ENCODE measurements around the gene BORCS8. TPM values are rescaled to one million over a fixed set of nuclear protein-coding genes. Genes with fewer than 3 reads are reported as not detected.

The BORCS8 gene
- total and polyA plus RNA-seq, 7 experiments from 2014 or later: 21.9 to 48.2 (median 28.1) TPM

GRCh38 chr19:19204181-19204580 is 12.2 kb upstream of the BORCS8 start:
- intact Hi-C loops (cut with micrococcal nuclease): loop anchor here in 1 of 2 donors (5.0 kb wide), 2 partner anchors 693 to 1667 kb away; no protein-coding TSS in a partner anchor
- Mint-ChIP-seq H3K4me1 (peaks cover 22 to 36% (median 30%) of the 10 kb centered on the region in 7 donors), H3K36me3 (peaks cover 0 to 13% (median 0%) of the 10 kb centered on the region in 5 donors), H3K9me3 (peaks cover 0 to 12% (median 0%) of the 10 kb centered on the region in 11 donors), H3K4me3 (peak overlapping the region; percentile 60 to 94 (median 92)), H3K27ac (peak overlapping the region in 4 of 9 donors; percentile 13 to 96 (median 80)), H3K27me3 (peaks cover 0 to 12% (median 0%) of the 10 kb centered on the region in 5 donors)
- ATAC-seq (no peak), DNase-seq (no peak)
- H3K36me3 ChIP-seq (ENCODE audit: control insufficient read depth in 2 of 3, insufficient read depth in 3 of 3, low read length in 3 of 3): peaks cover 0 to 15% (median 0%) of the 10 kb centered on the region in 3 experiments
- H3K4me1 ChIP-seq (ENCODE audit: control insufficient read depth in 2 of 2, insufficient read depth in 2 of 2, low read length in 2 of 2): peaks cover 23% of the 10 kb centered on the region in 2 donors
- H3K27me3 ChIP-seq (ENCODE audit: control insufficient read depth in 2 of 2, insufficient read depth in 2 of 2, low read length in 2 of 2): no peaks in the 10 kb centered on the region
- ChIA-PET CTCF (no interaction called here), POLR2A (interaction anchor here (4.3 kb wide), 1 partner anchor 13 kb away, joined by 58 read pairs; the partner anchor contains the start of genes BORCS8 and RFXANK)
- H3K4me3 ChIP-seq (ENCODE audit: low read length): no peak overlapping the region
- no peaks in the 10 kb centered on the region for H3K9me3 ChIP-seq (ENCODE audit: control insufficient read depth in 2 of 3, low read length in 3 of 3)
- H3K27ac ChIP-seq (ENCODE audit: low read depth, low read length): no peak overlapping the region

- H3K27me3 Mint-ChIP-seq: peaks cover 0 to 12% (median 0%) of the 10 kb centered on the region in 5 donors
- H3K4me1 Mint-ChIP-seq: peaks cover 22 to 36% (median 30%) of the 10 kb centered on the region in 7 donors
- POLR2A ChIA-PET: interaction anchor here (0.6 to 4.3 kb wide), 4 partner anchors 12 to 612 kb away, joined by 3 to 58 read pairs (median 4); partner anchors contain the start of genes BORCS8, COPE, DDX49 and RFXANK
- CTCF ChIA-PET: interaction anchor here (0.6 kb wide), 1 partner anchor 18 kb away, joined by 3 read pairs; no protein-coding TSS in a partner anchor
- peak within 1 kb of the TSS; percentile 90 to 94 (median 92) for H3K4me3 Mint-ChIP-seq
- Histone ChIP-seq H3K9me3 (ENCODE audit: control insufficient read depth in 2 of 3, low read length in 3 of 3) (no peaks in the 10 kb centered on the region), H3K4me3 (ENCODE audit: low read length) (peak within 1 kb of the TSS; percentile 95), H3K36me3 (ENCODE audit: control insufficient read depth in 2 of 3, insufficient read depth in 3 of 3, low read length in 3 of 3) (peaks cover 0 to 25% (median 0%) of the 10 kb centered on the region in 3 experiments), H3K4me1 (ENCODE audit: control insufficient read depth in 2 of 2, insufficient read depth in 2 of 2, low read length in 2 of 2) (peaks cover 23% of the 10 kb centered on the region in 2 donors), H3K27ac (ENCODE audit: low read depth, low read length) (peak within 1 kb of the TSS; percentile 89), H3K27me3 (ENCODE audit: control insufficient read depth in 2 of 2, insufficient read depth in 2 of 2, low read length in 2 of 2) (no peaks in the 10 kb centered on the region)
- intact Hi-C loops (cut with micrococcal nuclease): loop anchor here (1.0 to 5.0 kb wide), 7 partner anchors 11 to 1666 kb away; partner anchors contain the start of genes BORCS8 (in 2 of the 2), MAU2 (in 2 of the 2), RFXANK (in 2 of the 2) and SUGP1 (in 2 of the 2)
- DNase-seq (peak; percentile 80 to 94 (median 89)), ATAC-seq (peak; percentile 95)
- H3K27ac Mint-ChIP-seq: peak within 1 kb of the TSS; percentile 88 to 96 (median 93)
- peaks cover 0 to 15% (median 3%) of the 10 kb centered on the region in 5 donors for H3K36me3 Mint-ChIP-seq
- peaks cover 0 to 12% (median 0%) of the 10 kb centered on the region in 11 donors for H3K9me3 Mint-ChIP-seq
Observed at GRCh38 chr19:19203012-19203856, 11.3 kb upstream of the BORCS8 start, which contains the start of gene NR2C2AP. Gene NR2C2AP, minus strand, starts transcription at chr19:19203414. Its CDS starts 354 bp downstream, at chr19:19203060.

DNA sequence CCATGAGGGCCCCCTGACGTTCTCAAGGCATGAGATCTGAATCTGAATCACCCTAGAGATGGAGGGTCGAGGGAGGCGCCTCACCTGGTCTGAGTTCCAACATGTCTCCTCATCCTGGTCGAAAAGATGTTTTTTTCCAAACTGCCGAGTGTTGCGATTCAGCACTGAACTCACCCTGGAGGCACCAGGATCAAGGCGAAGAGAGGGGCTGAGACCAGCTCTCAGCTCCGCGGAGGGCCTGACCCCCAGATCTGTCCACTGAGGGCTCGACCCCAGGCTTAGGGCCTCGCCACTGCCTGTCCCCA is 10.7 kb upstream of the BORCS8 start:
- ChIA-PET CTCF (interaction anchor here (0.6 kb wide), 1 partner anchor 19 kb away, joined by 3 read pairs; no protein-coding TSS in a partner anchor), POLR2A (interaction anchor here (1.0 to 4.3 kb wide), 2 partner anchors 11 to 283 kb away, joined by 3 to 58 read pairs; partner anchors contain the start of genes BORCS8, COPE, DDX49 and RFXANK)
- H3K27ac ChIP-seq (ENCODE audit: low read depth, low read length): peak overlapping the region; percentile 89
- H3K27ac Mint-ChIP-seq: peak overlapping the region; percentile 88 to 96 (median 93)
- intact Hi-C loops (cut with micrococcal nuclease): loop anchor here (1.0 to 5.0 kb wide), 7 partner anchors 10 to 1665 kb away; partner anchors contain the start of genes BORCS8 (in 2 of the 2), MAU2 (in 2 of the 2), RFXANK (in 2 of the 2) and SUGP1 (in 2 of the 2)
- peak overlapping the region; percentile 95 for H3K4me3 ChIP-seq (ENCODE audit: low read length)
- H3K27me3 ChIP-seq (ENCODE audit: control insufficient read depth in 2 of 2, insufficient read depth in 2 of 2, low read length in 2 of 2): no peaks in the 10 kb centered on the region
- peaks cover 20 to 32% (median 27%) of the 10 kb centered on the region in 7 donors for H3K4me1 Mint-ChIP-seq
- peak overlapping the region; percentile 90 to 94 (median 92) for H3K4me3 Mint-ChIP-seq
- H3K36me3 Mint-ChIP-seq: peaks cover 0 to 13% (median 6%) of the 10 kb centered on the region in 5 donors
- peaks cover 0 to 10% (median 0%) of the 10 kb centered on the region in 11 donors for H3K9me3 Mint-ChIP-seq
- no peaks in the 10 kb centered on the region for H3K9me3 ChIP-seq (ENCODE audit: control insufficient read depth in 2 of 3, low read length in 3 of 3)
- peaks cover 0 to 30% (median 0%) of the 10 kb centered on the region in 3 experiments for H3K36me3 ChIP-seq (ENCODE audit: control insufficient read depth in 2 of 3, insufficient read depth in 3 of 3, low read length in 3 of 3)
- peaks cover 19 to 21% of the 10 kb centered on the region in 2 donors for H3K4me1 ChIP-seq (ENCODE audit: control insufficient read depth in 2 of 2, insufficient read depth in 2 of 2, low read length in 2 of 2)
- DNase-seq (peak in 1 of 9 donors; percentile 11), ATAC-seq (no peak)
- peaks cover 0 to 10% (median 0%) of the 10 kb centered on the region in 5 donors for H3K27me3 Mint-ChIP-seq

GRCh38 chr19:19201697-19202630 is 10.0 kb upstream of the BORCS8 start:
- peaks cover 0 to 3% (median 0%) of the 10 kb centered on the region in 5 donors for H3K27me3 Mint-ChIP-seq
- H3K27ac Mint-ChIP-seq: peak overlapping the region; percentile 88 to 96 (median 93)
- Histone ChIP-seq H3K9me3 (ENCODE audit: control insufficient read depth in 2 of 3, low read length in 3 of 3) (no peaks in the 10 kb centered on the region), H3K4me3 (ENCODE audit: low read length) (peak overlapping the region; percentile 95), H3K27me3 (ENCODE audit: control insufficient read depth in 2 of 2, insufficient read depth in 2 of 2, low read length in 2 of 2) (no peaks in the 10 kb centered on the region), H3K4me1 (ENCODE audit: control insufficient read depth in 2 of 2, insufficient read depth in 2 of 2, low read length in 2 of 2) (peaks cover 12 to 14% of the 10 kb centered on the region in 2 donors), H3K27ac (ENCODE audit: low read depth, low read length) (peak overlapping the region; percentile 89), H3K36me3 (ENCODE audit: control insufficient read depth in 2 of 3, insufficient read depth in 3 of 3, low read length in 3 of 3) (peaks cover 0 to 37% (median 0%) of the 10 kb centered on the region in 3 experiments)
- DNase-seq: no peak
- ChIA-PET POLR2A (interaction anchor here (0.6 to 4.3 kb wide), 2 partner anchors 10 to 375 kb away, joined by 4 to 58 read pairs; partner anchors contain the start of genes BORCS8 and RFXANK), CTCF (interaction anchor here (0.8 kb wide), 2 partner anchors 23 kb away, joined by 3 to 4 read pairs; no protein-coding TSS in a partner anchor)
- H3K9me3 Mint-ChIP-seq: peaks cover 0 to 3% (median 0%) of the 10 kb centered on the region in 11 donors
- peaks cover 0 to 9% (median 6%) of the 10 kb centered on the region in 5 donors for H3K36me3 Mint-ChIP-seq
- no peak for ATAC-seq
- intact Hi-C loops (cut with micrococcal nuclease): loop anchor here in 1 of 2 donors (5.0 kb wide), 2 partner anchors 695 to 1665 kb away; no protein-coding TSS in a partner anchor
- H3K4me1 Mint-ChIP-seq: peaks cover 14 to 25% (median 20%) of the 10 kb centered on the region in 7 donors
- H3K4me3 Mint-ChIP-seq: peak overlapping the region; percentile 90 to 94 (median 92)

DNA sequence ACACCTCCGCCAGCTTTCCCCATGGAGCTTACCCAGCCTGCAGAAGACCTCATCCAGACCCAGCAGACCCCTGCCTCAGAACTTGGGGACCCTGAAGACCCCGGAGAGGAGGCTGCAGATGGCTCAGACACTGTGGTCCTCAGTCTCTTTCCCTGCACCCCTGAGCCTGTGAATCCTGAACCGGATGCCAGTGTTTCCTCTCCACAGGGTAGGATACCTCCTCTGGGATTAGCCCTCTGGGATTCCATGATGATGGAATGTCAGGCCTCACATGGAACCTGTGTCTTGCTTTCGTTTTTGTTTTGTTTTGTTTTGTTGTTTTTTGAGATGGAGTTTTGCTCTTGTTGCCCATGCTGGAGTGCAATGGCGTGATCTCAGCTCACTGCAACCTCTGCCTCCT is 2.0 kb upstream of the BORCS8 start:
- ChIA-PET POLR2A (interaction anchor here (1.2 to 6.5 kb wide), 2 partner anchors 9 to 211 kb away, joined by 3 to 58 read pairs; partner anchors contain the start of genes GATAD2A and NR2C2AP), CTCF (interaction anchor here (1.0 kb wide), 1 partner anchor 17 kb away, joined by 3 read pairs; no protein-coding TSS in a partner anchor)
- no peak for ATAC-seq
- Histone ChIP-seq H3K9me3 (ENCODE audit: control insufficient read depth in 2 of 3, low read length in 3 of 3) (no peaks in the 10 kb centered on the region), H3K27ac (ENCODE audit: low read depth, low read length) (peak overlapping the region; percentile 100), H3K36me3 (ENCODE audit: control insufficient read depth in 2 of 3, insufficient read depth in 3 of 3, low read length in 3 of 3) (peaks cover 0 to 39% (median 0%) of the 10 kb centered on the region in 3 experiments), H3K4me3 (ENCODE audit: low read length) (no peak overlapping the region), H3K4me1 (ENCODE audit: control insufficient read depth in 2 of 2, insufficient read depth in 2 of 2, low read length in 2 of 2) (peaks cover 13 to 22% of the 10 kb centered on the region in 2 donors), H3K27me3 (ENCODE audit: control insufficient read depth in 2 of 2, insufficient read depth in 2 of 2, low read length in 2 of 2) (no peaks in the 10 kb centered on the region)
- intact Hi-C loops (cut with micrococcal nuclease): loop anchor here (2.0 to 10.0 kb wide), 8 partner anchors 31 to 1637 kb away; partner anchors contain the start of genes ATP13A1 (in 1 of the 2), COLGALT1 (in 1 of the 2), GATAD2A (in 1 of the 2) and LPAR2 (in 1 of the 2)
- H3K9me3 Mint-ChIP-seq: peaks cover 0 to 1% (median 0%) of the 10 kb centered on the region in 11 donors
- H3K27ac Mint-ChIP-seq: peak overlapping the region in 6 of 9 donors; percentile 26 to 99 (median 53)
- DNase-seq: no peak
- H3K4me1 Mint-ChIP-seq: peaks cover 22 to 62% (median 45%) of the 10 kb centered on the region in 7 donors
- H3K36me3 Mint-ChIP-seq: peaks cover 0 to 13% (median 6%) of the 10 kb centered on the region in 5 donors
- peak overlapping the region; percentile 94 to 100 (median 98) for H3K4me3 Mint-ChIP-seq
- H3K27me3 Mint-ChIP-seq: no peaks in the 10 kb centered on the region
